H9 (cell line): ENCODE results near the gene CEP85L. TPM values are rescaled to one million over a fixed set of nuclear protein-coding genes. Genes with fewer than 3 reads are reported as not detected.

Source experiments
- DNase-seq: peaks from one replicate; pipeline ENCODE4 v3.0.0-alpha.2; 2017
- H2AFZ ChIP-seq: one replicate; pipeline ENCODE4 v1.6.1; 2013; ENCODE audit warnings: mild to moderate bottlenecking, low read length, control low read depth, moderate library complexity
- H2AK5ac ChIP-seq: 2 replicates; pipeline ENCODE4 v1.6.1; 2013; ENCODE audit warnings: low read length, control low read depth, mixed read lengths; ENCODE audit not compliant: insufficient read length
- H2BK120ac ChIP-seq: one replicate; pipeline ENCODE4 v1.6.1; 2013; ENCODE audit warnings: low read depth, mild to moderate bottlenecking, low read length, control low read depth, inconsistent platforms; ENCODE audit not compliant: poor library complexity, severe bottlenecking
- H2BK12ac ChIP-seq: 2 replicates; pipeline ENCODE4 v1.6.1; 2013; ENCODE audit warnings: low read length, control low read depth, mixed read lengths, low read depth; ENCODE audit not compliant: insufficient read length
- H2BK15ac ChIP-seq: 2 replicates; pipeline ENCODE4 v1.6.1; 2013; ENCODE audit warnings: low read depth, low read length, control low read depth
- H2BK20ac ChIP-seq: one replicate; pipeline ENCODE4 v1.6.1; 2013; ENCODE audit warnings: low read depth, mild to moderate bottlenecking, low read length, control low read depth, inconsistent platforms; ENCODE audit not compliant: poor library complexity, severe bottlenecking
- H2BK5ac ChIP-seq: 2 replicates; pipeline ENCODE4 v1.6.1; 2013; ENCODE audit warnings: low read length, control low read depth, mixed read lengths; ENCODE audit not compliant: insufficient read length
- H3K14ac ChIP-seq: 2 replicates; pipeline ENCODE4 v1.6.1; 2013; ENCODE audit warnings: low read length, control low read depth; ENCODE audit not compliant: insufficient read depth
- H3K18ac ChIP-seq: 2 replicates; pipeline ENCODE4 v1.6.1; 2013; ENCODE audit warnings: low read depth, mild to moderate bottlenecking, mixed read lengths, low read length, control low read depth; ENCODE audit not compliant: insufficient read length
- H3K23ac ChIP-seq: 2 replicates; pipeline ENCODE4 v1.6.1; 2013; ENCODE audit warnings: low read length, control low read depth, mixed read lengths, low read depth; ENCODE audit not compliant: insufficient read length
- H3K23me2 ChIP-seq: 2 replicates; pipeline ENCODE4 v1.6.1; 2013; ENCODE audit warnings: low read depth, mild to moderate bottlenecking, mixed read lengths, low read length, control low read depth; ENCODE audit not compliant: insufficient read length, poor library complexity, severe bottlenecking
- H3K27ac ChIP-seq: 2 replicates; pipeline ENCODE4 v1.5.1; 2013; ENCODE audit warnings: low read length, control low read depth, mixed read lengths, low read depth; ENCODE audit not compliant: insufficient read length
- H3K27me3 ChIP-seq: 2 replicates; pipeline ENCODE4 v1.6.1; 2013; ENCODE audit warnings: low read length, control low read depth, inconsistent platforms; ENCODE audit not compliant: insufficient read depth
- H3K4ac ChIP-seq: 2 replicates; pipeline ENCODE4 v1.6.1; 2013; ENCODE audit warnings: low read depth, mild to moderate bottlenecking, control low read depth, inconsistent platforms, low read length, moderate library complexity
- H3K4me1 ChIP-seq: 2 replicates; pipeline ENCODE4 v1.6.1; 2013; ENCODE audit warnings: low read length, control low read depth, inconsistent platforms; ENCODE audit not compliant: insufficient read depth
- H3K4me2 ChIP-seq: 2 replicates; pipeline ENCODE4 v1.6.1; 2013; ENCODE audit warnings: low read length, control low read depth, mixed read lengths; ENCODE audit not compliant: insufficient read length, insufficient read depth
- H3K56ac ChIP-seq: 2 replicates; pipeline ENCODE4 v1.6.1; 2013; ENCODE audit warnings: low read depth, mild to moderate bottlenecking, mixed read lengths, low read length, control low read depth; ENCODE audit not compliant: insufficient read length
- H3K79me1 ChIP-seq: 2 replicates; pipeline ENCODE4 v1.6.1; 2013; ENCODE audit warnings: low read depth, mild to moderate bottlenecking, moderate library complexity, low read length, control low read depth, inconsistent platforms; ENCODE audit not compliant: insufficient read depth, poor library complexity, severe bottlenecking
- H3K79me2 ChIP-seq: 2 replicates; pipeline ENCODE4 v1.6.1; 2013; ENCODE audit warnings: low read length, control low read depth, inconsistent platforms; ENCODE audit not compliant: insufficient read depth
- H3K9ac ChIP-seq: 2 replicates; pipeline ENCODE4 v1.6.1; 2013; ENCODE audit warnings: low read length, control low read depth, mixed read lengths; ENCODE audit not compliant: insufficient read length; ENCODE audit errors: extremely low read depth
- H3K9me3 ChIP-seq: one replicate; pipeline ENCODE4 v1.6.1; 2013; ENCODE audit warnings: low read depth, low read length, inconsistent platforms; ENCODE audit not compliant: control insufficient read depth
- H3T11ph ChIP-seq: one replicate; pipeline ENCODE4 v1.6.1; 2013; ENCODE audit warnings: mild to moderate bottlenecking, low read length, control low read depth, inconsistent platforms
- H4K20me1 ChIP-seq: one replicate; pipeline ENCODE4 v1.6.1; 2013; ENCODE audit not compliant: control insufficient read depth, insufficient read length, insufficient read depth
- H4K5ac ChIP-seq: 2 replicates; pipeline ENCODE4 v1.6.1; 2013; ENCODE audit warnings: low read depth, mild to moderate bottlenecking, mixed read lengths, low read length, control low read depth; ENCODE audit not compliant: insufficient read length
- H4K8ac ChIP-seq: replicated peaks from 2 replicates; pipeline ENCODE4 v1.6.1; 2013; ENCODE audit warnings: low read length, control low read depth, mixed read lengths, low read depth; ENCODE audit not compliant: insufficient read length
- H4K91ac ChIP-seq: 2 replicates; pipeline ENCODE4 v1.6.1; 2013; ENCODE audit warnings: low read depth, mild to moderate bottlenecking, moderate library complexity, mixed read lengths, low read length, control low read depth; ENCODE audit not compliant: insufficient read length
- H3K27ac Mint-ChIP-seq, 3 experiments: 2 replicates in 2 of 3; 3 replicates in 1 of 3; pipeline ENCODE4 v1.8.0; 2020 to 2021; ENCODE audit warnings: mixed read lengths in 3 of 3, mild to moderate bottlenecking in 1 of 3, moderate library complexity in 1 of 3
- H3K27me3 Mint-ChIP-seq: 2 replicates; pipeline ENCODE4 v1.8.0; 2021; ENCODE audit warnings: low read depth, mild to moderate bottlenecking, moderate library complexity, mixed read lengths
- H3K36me3 Mint-ChIP-seq, 3 experiments: 2 replicates in 2 of 3; 3 replicates in 1 of 3; pipeline ENCODE4 v1.8.0; 2020 to 2021; ENCODE audit warnings: low read depth in 3 of 3, mixed read lengths in 3 of 3; ENCODE audit not compliant: insufficient read depth in 1 of 3
- H3K4me1 Mint-ChIP-seq, 2 experiments: 2 replicates each; pipeline ENCODE4 v1.8.0; 2020; ENCODE audit warnings: mixed read lengths in 2 of 2
- H3K4me3 Mint-ChIP-seq, 2 experiments: 2 replicates in 1 of 2; 3 replicates in 1 of 2; pipeline ENCODE4 v1.8.0; 2020 to 2021; ENCODE audit warnings: mild to moderate bottlenecking in 2 of 2, mixed read lengths in 2 of 2, moderate library complexity in 1 of 2
- H3K9me3 Mint-ChIP-seq, 2 experiments: 2 replicates in 1 of 2; 3 replicates in 1 of 2; pipeline ENCODE4 v1.8.0; 2020; ENCODE audit warnings: mild to moderate bottlenecking in 2 of 2, mixed read lengths in 2 of 2, moderate library complexity in 1 of 2
- CTCF ChIP-seq: fragments of 200-600 bp; sonication (generic); conservative IDR thresholded peaks from 3 replicates; pipeline ENCODE4 v1.8.0; 2021; ENCODE audit warnings: antibody characterized with exemption, mild to moderate bottlenecking
- WGBS: extraction: QIAGEN DNeasy Blood & Tissue Kit; methylation state at CpG from one replicate; pipeline ENCODE4 v1.1.7; 2013; ENCODE audit warnings: missing lambda C conversion rate, low lambda C conversion rate, mixed read lengths; ENCODE audit not compliant: insufficient read length; ENCODE audit errors: extremely low coverage; 5-methylcytosine and 5-hydroxymethylcytosine counted together
- total RNA-seq: library from RNA; stranded (reverse); gene quantifications from 2 replicates; pipeline ENCODE4 v1.2.1, GENCODE V29; 2021

The CEP85L gene
- total RNA-seq, 1 experiment from 2014 or later, result 3.8 TPM

- Histone ChIP-seq H3K56ac (no peak overlapping the region), H3K14ac (no peak overlapping the region), H3K27ac (no peak overlapping the region), H3K27me3 (no peaks in the 10 kb centered on the region), H3T11ph (no peak overlapping the region), H4K5ac (no peak overlapping the region), H3K4me1 (no peaks in the 10 kb centered on the region; the same call in 1 of the 2 replicates), H2BK5ac (no peak overlapping the region), H3K79me1 (peaks cover 2% of the 10 kb centered on the region), H3K9ac (no peak overlapping the region), H2BK20ac (no peak overlapping the region), H3K23ac (no peak overlapping the region), H2BK12ac (no peak overlapping the region), H2BK15ac (no peak overlapping the region), H3K18ac (no peak overlapping the region), H4K91ac (no peak overlapping the region), H3K79me2 (no peaks in the 10 kb centered on the region), H4K20me1 (no peaks in the 10 kb centered on the region), H4K8ac (no peak overlapping the region), H2AK5ac (no peak overlapping the region), H2AFZ (no peak overlapping the region), H3K4me2 (no peak overlapping the region), H3K23me2 (no peaks in the 10 kb centered on the region), H3K4ac (no peak overlapping the region), H3K9me3 (no peaks in the 10 kb centered on the region), H2BK120ac (no peak overlapping the region)
- 0 out of 3 replicates have a peak, but pooled peaks have one; percentile 13 for TF ChIP-seq CTCF
- H3K36me3 Mint-ChIP-seq, result no peaks in the 10 kb centered on the region; a peak in 1 of 7 replicates
- no peak for DNase-seq
- no peaks in the 10 kb centered on the region; a peak in 1 of 5 replicates for H3K9me3 Mint-ChIP-seq
- WGBS, result no CpG with 5 or more reads among the region's 5 CpGs
- H3K27ac Mint-ChIP-seq, result peak overlapping the region in 2 of 3 experiments; percentile 28 to 70; a peak in 2 of 7 replicates
- no peak overlapping the region for H3K4me3 Mint-ChIP-seq
- H3K27me3 Mint-ChIP-seq, result no peaks in the 10 kb centered on the region
- H3K4me1 Mint-ChIP-seq, result peaks cover 24 to 27% of the 10 kb centered on the region in 2 experiments
Measured at GRCh38 chr6:118596774-118597320, 54.5 kb downstream of the CEP85L start.
